ENCODE measurements around the gene TUBGCP6.

DNA sequence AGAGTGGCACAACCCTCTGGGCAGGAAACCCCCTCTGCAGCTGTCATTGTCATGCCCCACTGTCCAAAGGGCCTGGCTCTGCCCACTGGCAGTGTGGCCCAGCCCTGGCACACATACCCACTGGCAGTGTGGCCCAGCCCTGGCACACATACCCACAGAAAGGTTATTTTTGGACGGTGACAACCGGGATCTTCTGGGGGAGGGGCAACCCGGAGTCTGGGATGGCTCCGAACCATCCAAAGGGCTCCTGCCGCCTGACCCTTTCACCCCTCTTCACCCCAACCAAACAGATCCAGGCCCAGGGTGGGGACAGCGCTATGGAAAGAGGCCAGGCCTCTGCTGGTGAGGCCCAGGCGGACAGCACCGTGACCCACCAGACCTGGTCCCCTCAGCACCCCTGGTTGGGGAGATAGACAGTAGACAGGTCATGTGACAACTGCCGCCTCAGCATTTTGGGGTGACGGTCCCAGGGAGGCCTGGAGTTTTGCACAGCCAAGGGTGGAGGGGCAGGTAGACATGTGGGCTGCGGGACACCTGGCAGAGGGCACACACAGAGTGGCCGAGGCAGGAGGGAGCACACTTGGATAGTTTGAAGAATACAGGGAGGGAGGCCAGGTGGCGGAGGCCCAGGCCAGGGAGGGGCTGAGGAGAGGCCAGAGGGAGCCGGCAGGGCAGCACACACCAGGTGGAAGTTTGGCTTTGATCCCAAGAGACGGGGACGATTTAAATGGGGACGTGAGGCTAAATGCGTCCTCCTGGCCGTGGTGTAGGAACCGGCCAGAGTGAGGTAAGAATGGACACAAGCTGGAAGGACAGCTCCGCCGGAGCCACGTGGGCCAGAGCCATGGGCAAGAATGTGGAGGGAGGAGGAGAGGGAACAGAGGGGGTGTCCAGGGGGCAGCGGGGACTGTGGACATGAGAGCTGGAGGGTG is 13.8 kb upstream of the TUBGCP6 start:
- TF ChIP-seq CTCF (IDR thresholded peaks at IDR 0.05 in 2 of 3, conservative IDR thresholded peaks at IDR 0.05 in 1 of 3; ENCODE audit: borderline replicate concordance in 1 of 3, insufficient read depth in 1 of 3, low read depth in 2 of 3, low read length in 2 of 3) (no peak), POLR2A (IDR thresholded peaks at IDR 0.05; ENCODE audit: borderline replicate concordance, extremely low read depth, insufficient read depth, insufficient read length) (no peak), EZH2phosphoT487 (IDR thresholded peaks at IDR 0.05; ENCODE audit: borderline replicate concordance) (no peak), REST (IDR thresholded peaks at IDR 0.05; ENCODE audit: low read depth) (no peak)

All from HCT116 (cell line).